Activated T-helper 2 cell treated with anti-CD3 and anti-CD28 coated beads, Interferon-gamma antibody, Interleukin-2, Interleukin-4, amounts not matched to agents 10 μg/mL and 5 μg/mL and 100 μg/mL, durations not matched to agents 14 hours and 24 hours and 36 hours (primary cell): ENCODE data around the gene PRH2. TPM values are rescaled to one million over a fixed set of nuclear protein-coding genes. Genes with fewer than 3 reads are reported as not detected.

Source experiments
- DNase-seq: peaks from one replicate; pipeline ENCODE4 v3.0.0; 2021; ENCODE audit warnings: low spot score
- H3K27ac Mint-ChIP-seq: one replicate; pipeline ENCODE4 v1.8.0; 2021; ENCODE audit warnings: mixed read lengths
- H3K27me3 Mint-ChIP-seq: one replicate; pipeline ENCODE4 v1.8.0; 2021; ENCODE audit warnings: low read depth, mixed read lengths
- H3K36me3 Mint-ChIP-seq: one replicate; pipeline ENCODE4 v1.8.0; 2021; ENCODE audit warnings: low read depth, mixed read lengths
- H3K4me1 Mint-ChIP-seq: one replicate; pipeline ENCODE4 v1.8.0; 2021; ENCODE audit warnings: low read depth, mixed read lengths
- H3K4me3 Mint-ChIP-seq: one replicate; pipeline ENCODE4 v1.8.0; 2021; ENCODE audit warnings: low read depth, mild to moderate bottlenecking, moderate library complexity, mixed read lengths
- H3K9me3 Mint-ChIP-seq: one replicate; pipeline ENCODE4 v1.8.0; 2021; ENCODE audit warnings: mixed read lengths
- intact Hi-C: fragments of 100-400 bp; cut with micrococcal nuclease; formaldehyde crosslinking; loops from one replicate; pipeline ENCODE4 v1.15.1; 2023
- total RNA-seq: library from RNA; stranded (reverse); gene quantifications from 2 replicates; pipeline ENCODE4 v1.2.3, GENCODE V29; 2022

Gene PRH2
- total RNA-seq, 1 donor from 2014 or later: not detected

DNA sequence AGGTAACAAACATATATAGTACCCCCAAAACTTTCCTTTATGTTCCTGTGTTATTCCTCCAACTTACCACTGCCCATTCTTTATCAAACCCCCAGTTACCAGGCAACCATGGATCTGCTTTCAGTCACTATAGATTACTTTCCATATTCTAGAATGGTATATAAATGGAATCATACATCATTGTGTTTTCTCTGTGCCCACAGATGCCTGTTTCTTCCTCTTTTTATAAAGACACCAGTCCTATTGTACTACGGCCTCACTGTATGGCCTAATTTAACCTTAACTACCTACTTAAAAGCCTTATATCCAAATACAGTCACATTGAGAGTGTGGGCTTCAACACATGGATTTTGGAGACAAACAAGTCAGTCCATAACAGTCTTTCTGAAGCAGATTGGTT, 7.5 kb downstream of the PRH2 start:
- Mint-ChIP-seq H3K4me3 (no peak overlapping the region), H3K9me3 (no peaks in the 10 kb centered on the region), H3K27me3 (no peaks in the 10 kb centered on the region), H3K36me3 (no peaks in the 10 kb centered on the region), H3K27ac (no peak overlapping the region), H3K4me1 (peaks cover under 1% of the 10 kb centered on the region)
- no peak for DNase-seq
- intact Hi-C loops: no loop called here

DNA sequence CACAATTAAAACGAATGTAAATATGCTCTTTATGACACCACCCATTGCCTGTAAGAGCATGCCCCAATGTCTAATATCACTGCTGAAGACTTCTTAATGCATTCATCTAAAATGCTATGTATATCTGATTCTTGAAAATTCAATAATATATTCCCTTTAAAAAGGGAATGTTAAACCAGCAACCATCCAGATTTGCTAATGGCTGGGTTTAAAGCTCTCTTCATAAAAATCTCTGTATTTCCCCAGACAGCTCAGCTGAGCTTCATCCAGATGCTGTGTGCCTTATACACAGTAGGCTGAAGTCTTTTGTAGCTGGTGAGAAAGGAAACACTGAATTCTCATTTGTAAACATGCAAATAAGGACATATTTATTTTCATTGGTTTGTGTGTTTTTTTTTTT, 10.1 kb downstream of the PRH2 start, which contains the start of gene TAS2R14:
Gene TAS2R14 (minus strand): TSS at position 101 of the 400 bp plus-strand sequence. CDS start 56 bp downstream, at position 45.
- intact Hi-C loops: no loop called here
- Mint-ChIP-seq H3K27me3 (no peaks in the 10 kb centered on the region), H3K27ac (no peak within 1 kb of the TSS), H3K4me1 (peaks cover 8% of the 10 kb centered on the region), H3K36me3 (no peaks in the 10 kb centered on the region), H3K9me3 (no peaks in the 10 kb centered on the region), H3K4me3 (no peak within 1 kb of the TSS)
- no peak for DNase-seq

- Mint-ChIP-seq H3K27ac (no peak overlapping the region), H3K9me3 (peaks cover 4% of the 10 kb centered on the region), H3K4me1 (peaks cover 8% of the 10 kb centered on the region), H3K36me3 (no peaks in the 10 kb centered on the region), H3K4me3 (no peak overlapping the region), H3K27me3 (no peaks in the 10 kb centered on the region)
- intact Hi-C loops: no loop called here
- DNase-seq: no peak
Observed at GRCh38 chr12:10940389-10940788, 11.4 kb downstream of the PRH2 start.

- H3K27ac Mint-ChIP-seq: no peak overlapping the region
- no peaks in the 10 kb centered on the region for H3K27me3 Mint-ChIP-seq
- no peak for DNase-seq
- peaks cover 10% of the 10 kb centered on the region for H3K9me3 Mint-ChIP-seq
- H3K4me1 Mint-ChIP-seq: peaks cover 8% of the 10 kb centered on the region
- intact Hi-C loops: no loop called here
- no peak overlapping the region for H3K4me3 Mint-ChIP-seq
- no peaks in the 10 kb centered on the region for H3K36me3 Mint-ChIP-seq
Observed at GRCh38 chr12:10941369-10941768, 12.3 kb downstream of the PRH2 start.

- DNase-seq: no peak
- intact Hi-C loops: no loop called here
- Mint-ChIP-seq H3K27ac (no peak overlapping the region), H3K9me3 (peaks cover 17% of the 10 kb centered on the region), H3K4me1 (peaks cover 8% of the 10 kb centered on the region), H3K36me3 (peaks cover 3% of the 10 kb centered on the region), H3K4me3 (no peak overlapping the region), H3K27me3 (no peaks in the 10 kb centered on the region)
Observed at GRCh38 chr12:10941916-10942607, 13.0 kb downstream of the PRH2 start.

DNA sequence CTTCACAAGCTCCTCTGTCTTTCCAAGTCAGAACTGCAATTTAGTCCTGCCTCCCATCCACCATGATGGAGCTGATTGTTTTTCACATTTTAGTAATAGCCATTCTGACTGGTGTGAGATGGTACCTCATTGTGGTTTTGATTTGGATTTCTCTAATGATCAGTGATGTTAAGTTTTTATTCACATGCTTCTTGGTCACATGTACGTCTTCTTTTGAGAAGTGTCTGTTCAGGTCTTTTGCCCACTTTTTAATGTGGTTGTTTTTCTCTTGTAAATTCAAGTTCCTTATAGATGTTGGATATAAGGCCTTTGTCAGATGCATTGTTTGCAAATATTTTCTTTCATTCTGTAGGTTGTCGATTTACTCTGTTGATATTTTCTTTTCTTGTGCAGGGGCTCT, 14.1 kb downstream of the PRH2 start:
- no peak for DNase-seq
- peaks cover 12% of the 10 kb centered on the region for H3K36me3 Mint-ChIP-seq
- no peaks in the 10 kb centered on the region for H3K27me3 Mint-ChIP-seq
- H3K27ac Mint-ChIP-seq: no peak overlapping the region
- intact Hi-C loops: no loop called here
- H3K4me1 Mint-ChIP-seq: peaks cover 8% of the 10 kb centered on the region
- peaks cover 28% of the 10 kb centered on the region for H3K9me3 Mint-ChIP-seq
- H3K4me3 Mint-ChIP-seq: no peak overlapping the region

GRCh38 chr12:10952645-10953044, 23.6 kb downstream of the PRH2 start:
- Mint-ChIP-seq H3K27me3 (peaks cover 10% of the 10 kb centered on the region), H3K4me3 (no peak overlapping the region), H3K36me3 (peaks cover 36% of the 10 kb centered on the region), H3K9me3 (peaks cover 38% of the 10 kb centered on the region), H3K27ac (no peak overlapping the region), H3K4me1 (peaks cover 21% of the 10 kb centered on the region)
- DNase-seq: no peak
- intact Hi-C loops: no loop called here

DNA sequence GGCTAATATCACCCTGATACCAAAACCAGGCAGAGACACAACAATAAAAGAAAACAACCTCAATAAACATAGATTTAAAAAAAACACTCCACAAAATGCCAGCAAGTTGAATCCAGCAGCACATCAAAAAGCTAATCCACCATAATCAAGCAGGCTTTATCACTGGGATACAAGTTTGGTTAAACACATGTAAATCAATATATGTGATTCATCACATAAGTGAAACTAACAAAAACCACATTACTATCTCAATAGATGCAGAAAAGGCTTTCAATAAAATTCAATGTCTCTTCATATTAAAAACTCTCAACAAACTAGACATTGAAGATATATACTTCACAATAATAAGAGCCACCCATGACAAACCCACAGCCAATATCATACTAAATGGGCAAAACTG, 27.0 kb downstream of the PRH2 start:
- H3K27ac Mint-ChIP-seq: no peak overlapping the region
- H3K4me3 Mint-ChIP-seq: no peak overlapping the region
- H3K9me3 Mint-ChIP-seq: peaks cover 24% of the 10 kb centered on the region
- peaks cover 23% of the 10 kb centered on the region for H3K36me3 Mint-ChIP-seq
- H3K4me1 Mint-ChIP-seq: peaks cover 27% of the 10 kb centered on the region
- H3K27me3 Mint-ChIP-seq: peaks cover 13% of the 10 kb centered on the region
- intact Hi-C loops: no loop called here
- DNase-seq: no peak

DNA sequence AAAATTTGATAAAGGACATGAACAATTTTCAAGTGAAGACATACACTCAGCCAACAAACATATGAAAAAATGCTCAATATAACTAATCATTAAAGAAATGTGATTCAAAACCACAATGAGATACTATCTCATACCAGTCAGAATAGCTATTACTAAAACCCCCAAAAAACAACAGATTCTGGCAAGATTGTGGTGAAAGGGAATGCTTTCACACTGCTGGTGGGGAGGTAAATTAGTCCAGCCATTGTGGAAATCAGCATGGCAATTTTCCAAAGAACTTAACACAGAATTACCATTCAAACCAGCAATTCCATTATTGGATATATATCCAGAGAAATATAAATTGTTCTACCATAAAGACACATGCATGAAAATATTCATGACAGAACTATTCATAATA, 28.7 kb downstream of the PRH2 start:
- intact Hi-C loops: no loop called here
- peaks cover 27% of the 10 kb centered on the region for H3K4me1 Mint-ChIP-seq
- H3K27me3 Mint-ChIP-seq: peaks cover 13% of the 10 kb centered on the region
- no peak overlapping the region for H3K27ac Mint-ChIP-seq
- H3K4me3 Mint-ChIP-seq: no peak overlapping the region
- no peak for DNase-seq
- peaks cover 19% of the 10 kb centered on the region for H3K36me3 Mint-ChIP-seq
- H3K9me3 Mint-ChIP-seq: peaks cover 23% of the 10 kb centered on the region

DNA sequence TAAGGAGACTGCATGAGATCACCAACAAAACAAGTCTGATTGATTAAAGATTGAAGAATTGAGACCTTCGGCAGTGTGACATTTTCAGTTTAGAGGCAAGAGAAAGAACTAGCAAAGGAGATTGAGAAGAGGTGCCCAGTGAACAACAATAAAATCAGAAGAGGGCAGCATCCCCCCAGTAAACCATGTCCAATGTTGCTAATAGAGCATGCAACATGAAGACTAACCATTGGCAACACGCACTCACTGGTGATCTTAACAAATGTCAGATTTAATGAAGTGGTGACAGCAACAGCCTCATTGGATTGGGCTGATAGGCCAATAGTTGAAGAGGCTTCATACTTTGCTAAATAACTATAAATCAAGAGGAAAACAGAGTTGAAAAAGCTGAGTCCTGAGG, 30.8 kb downstream of the PRH2 start:
- no peak overlapping the region for H3K27ac Mint-ChIP-seq
- H3K36me3 Mint-ChIP-seq: peaks cover 11% of the 10 kb centered on the region
- peaks cover 14% of the 10 kb centered on the region for H3K9me3 Mint-ChIP-seq
- H3K27me3 Mint-ChIP-seq: peaks cover 13% of the 10 kb centered on the region
- H3K4me3 Mint-ChIP-seq: no peak overlapping the region
- DNase-seq: no peak
- intact Hi-C loops: no loop called here
- H3K4me1 Mint-ChIP-seq: peaks cover 20% of the 10 kb centered on the region

- DNase-seq: no peak
- Mint-ChIP-seq H3K27ac (no peak overlapping the region), H3K9me3 (peaks cover 10% of the 10 kb centered on the region), H3K36me3 (peaks cover 7% of the 10 kb centered on the region), H3K4me1 (peaks cover 20% of the 10 kb centered on the region), H3K4me3 (no peak overlapping the region), H3K27me3 (peaks cover 12% of the 10 kb centered on the region)
- intact Hi-C loops: no loop called here
Observed at GRCh38 chr12:10960211-10960610, 31.2 kb downstream of the PRH2 start.

DNA sequence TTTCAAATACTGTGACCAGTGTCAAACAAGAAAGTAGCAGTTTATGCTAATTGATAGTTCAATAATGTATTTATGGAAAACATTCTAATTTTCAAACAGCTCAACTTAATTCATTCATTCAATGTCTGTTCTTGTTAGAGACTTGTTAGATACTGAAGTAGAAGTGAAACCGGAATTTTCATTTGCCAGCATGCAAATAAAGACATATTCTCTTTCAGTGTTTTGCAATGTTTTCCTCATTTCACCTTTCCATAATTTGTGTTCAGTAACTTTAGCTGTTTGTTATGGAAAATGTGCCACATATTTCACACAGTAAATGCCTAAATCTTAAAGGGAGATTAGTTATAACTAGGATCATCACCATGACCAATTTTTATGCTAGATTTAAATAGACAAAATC, 36.4 kb downstream of the PRH2 start:
- Mint-ChIP-seq H3K4me3 (no peak overlapping the region), H3K36me3 (no peaks in the 10 kb centered on the region), H3K27me3 (no peaks in the 10 kb centered on the region), H3K27ac (no peak overlapping the region), H3K4me1 (no peaks in the 10 kb centered on the region), H3K9me3 (no peaks in the 10 kb centered on the region)
- intact Hi-C loops: no loop called here
- DNase-seq: no peak

GRCh38 chr12:10966314-10966713, 37.3 kb downstream of the PRH2 start:
- Mint-ChIP-seq H3K27ac (no peak overlapping the region), H3K9me3 (no peaks in the 10 kb centered on the region), H3K36me3 (no peaks in the 10 kb centered on the region), H3K27me3 (no peaks in the 10 kb centered on the region), H3K4me1 (no peaks in the 10 kb centered on the region), H3K4me3 (no peak overlapping the region)
- intact Hi-C loops: no loop called here
- no peak for DNase-seq

DNA sequence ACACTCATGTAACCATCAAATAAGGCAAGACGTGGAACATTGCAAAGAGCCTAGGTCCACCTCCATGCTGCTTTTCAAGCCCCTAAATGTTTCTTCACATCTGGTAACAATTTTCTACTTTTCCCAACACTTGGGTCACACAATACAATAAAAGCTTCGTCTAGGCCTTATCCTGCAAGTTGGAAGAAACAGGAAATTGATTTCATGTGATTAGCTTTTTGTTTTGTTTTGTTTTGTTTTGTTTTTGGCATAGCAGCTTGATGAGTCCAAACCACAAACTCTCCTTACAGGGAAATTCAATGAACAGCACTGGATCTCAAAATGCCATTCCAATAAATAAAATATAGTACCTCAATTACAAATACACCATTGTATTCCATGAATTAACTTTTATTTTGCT, 38.4 kb downstream of the PRH2 start:
- Mint-ChIP-seq H3K36me3 (no peaks in the 10 kb centered on the region), H3K9me3 (no peaks in the 10 kb centered on the region), H3K27me3 (no peaks in the 10 kb centered on the region), H3K4me3 (no peak overlapping the region), H3K4me1 (no peaks in the 10 kb centered on the region), H3K27ac (no peak overlapping the region)
- no peak for DNase-seq
- intact Hi-C loops: no loop called here
